ENCODE measurements around the gene ANKRD33B.

Gene ANKRD33B

DNA sequence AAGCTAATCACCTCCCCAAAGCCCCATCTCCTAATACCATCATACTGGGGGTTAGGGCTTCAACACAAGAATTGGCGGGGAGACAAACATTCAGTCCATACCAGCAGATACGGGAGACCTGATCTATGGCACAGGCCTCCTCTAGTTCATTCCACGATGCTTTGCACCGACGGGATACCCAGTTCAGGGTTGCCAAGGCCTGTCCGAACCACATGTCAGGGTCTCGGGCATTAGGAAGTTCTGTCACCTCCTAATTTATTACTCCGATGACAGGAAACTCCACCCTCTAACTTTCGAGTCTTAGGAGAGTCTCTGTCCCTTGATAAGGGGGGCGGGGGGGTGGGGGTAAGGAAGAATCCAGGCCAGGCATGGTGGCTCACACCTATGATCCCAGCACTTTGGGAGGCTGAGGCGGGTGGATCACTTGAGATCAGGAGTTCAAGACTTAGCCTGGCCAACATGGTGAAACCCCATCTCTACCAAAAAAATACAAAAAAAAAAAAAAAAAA is 23.8 kb upstream of the ANKRD33B start:
- Histone ChIP-seq H3K27me3 (ENCODE audit: insufficient read depth, low read length, poor library complexity) (no peaks in the 10 kb centered on the region), H3K9me3 (ENCODE audit: insufficient read depth, low read length, severe bottlenecking) (no peaks in the 10 kb centered on the region), H3K9ac (ENCODE audit: low read depth, low read length) (no peak overlapping the region), H3K79me2 (ENCODE audit: insufficient read depth, low read length) (no peaks in the 10 kb centered on the region), H3K4me2 (ENCODE audit: insufficient read depth, low read length) (no peak overlapping the region), H3K4me1 (ENCODE audit: insufficient read depth, low read length) (no peaks in the 10 kb centered on the region), H3K4me3 (ENCODE audit: low read depth in 1 of 2, low read length in 2 of 2) (no peak overlapping the region), H3K36me3 (ENCODE audit: insufficient read depth, low read length) (no peaks in the 10 kb centered on the region), H4K20me1 (ENCODE audit: insufficient read depth, low read length) (no peaks in the 10 kb centered on the region), H3K27ac (ENCODE audit: low read length) (no peak overlapping the region), H2AFZ (ENCODE audit: low read depth, low read length) (no peak overlapping the region)
- ATAC-seq (ENCODE audit: insufficient read depth, low read depth) (no peak), DNase-seq (no peak)
- TF ChIP-seq EZH2 (IDR thresholded peaks at IDR 0.05; ENCODE audit: borderline replicate concordance, low read depth, low read length, severe bottlenecking): no peak
- TF ChIP-seq, protein P1, sequence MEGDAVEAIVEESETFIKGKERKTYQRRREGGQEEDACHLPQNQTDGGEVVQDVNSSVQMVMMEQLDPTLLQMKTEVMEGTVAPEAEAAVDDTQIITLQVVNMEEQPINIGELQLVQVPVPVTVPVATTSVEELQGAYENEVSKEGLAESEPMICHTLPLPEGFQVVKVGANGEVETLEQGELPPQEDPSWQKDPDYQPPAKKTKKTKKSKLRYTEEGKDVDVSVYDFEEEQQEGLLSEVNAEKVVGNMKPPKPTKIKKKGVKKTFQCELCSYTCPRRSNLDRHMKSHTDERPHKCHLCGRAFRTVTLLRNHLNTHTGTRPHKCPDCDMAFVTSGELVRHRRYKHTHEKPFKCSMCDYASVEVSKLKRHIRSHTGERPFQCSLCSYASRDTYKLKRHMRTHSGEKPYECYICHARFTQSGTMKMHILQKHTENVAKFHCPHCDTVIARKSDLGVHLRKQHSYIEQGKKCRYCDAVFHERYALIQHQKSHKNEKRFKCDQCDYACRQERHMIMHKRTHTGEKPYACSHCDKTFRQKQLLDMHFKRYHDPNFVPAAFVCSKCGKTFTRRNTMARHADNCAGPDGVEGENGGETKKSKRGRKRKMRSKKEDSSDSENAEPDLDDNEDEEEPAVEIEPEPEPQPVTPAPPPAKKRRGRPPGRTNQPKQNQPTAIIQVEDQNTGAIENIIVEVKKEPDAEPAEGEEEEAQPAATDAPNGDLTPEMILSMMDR (IDR thresholded peaks at IDR 0.05; ENCODE audit: borderline replicate concordance, extremely low read depth, low read length, poor library complexity, severe bottlenecking): no peak

DNA sequence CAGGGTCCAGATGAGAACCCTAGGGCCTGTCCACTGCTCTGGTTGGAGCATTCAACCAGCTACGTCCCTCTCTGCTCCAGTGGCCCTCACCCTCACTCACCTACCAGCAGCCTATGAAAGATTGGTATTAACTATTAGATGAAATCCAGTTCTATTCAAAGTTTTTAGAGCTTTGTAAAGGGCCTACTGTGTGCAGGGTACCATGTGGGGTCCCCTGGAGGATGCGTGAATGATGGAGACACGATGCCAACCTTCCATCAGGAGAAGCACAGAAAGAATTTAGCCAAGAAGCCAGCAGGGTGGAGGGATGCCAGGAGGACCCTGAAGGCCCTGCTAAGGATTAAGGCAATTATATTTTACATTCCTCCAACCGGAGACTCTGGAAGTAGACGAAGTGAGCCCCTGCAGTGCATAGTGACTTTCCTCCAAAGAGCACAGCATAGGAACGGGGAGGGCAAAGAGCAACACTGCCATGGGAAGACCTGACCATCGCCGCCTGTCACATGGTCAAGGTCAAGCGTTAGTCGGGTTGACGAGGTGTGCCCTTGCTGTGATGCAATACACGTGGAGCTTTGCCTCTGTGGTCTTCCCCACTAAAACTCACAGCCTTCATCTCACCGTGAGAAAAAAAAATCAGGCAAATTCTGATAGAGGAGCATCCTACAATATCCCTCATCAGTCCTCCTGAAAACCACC is 22.8 kb upstream of the ANKRD33B start:
- Histone ChIP-seq H3K4me2 (ENCODE audit: insufficient read depth, low read length) (no peak overlapping the region), H3K27ac (ENCODE audit: low read length) (no peak overlapping the region), H3K79me2 (ENCODE audit: insufficient read depth, low read length) (no peaks in the 10 kb centered on the region), H3K4me3 (ENCODE audit: low read depth in 1 of 2, low read length in 2 of 2) (no peak overlapping the region), H3K36me3 (ENCODE audit: insufficient read depth, low read length) (no peaks in the 10 kb centered on the region), H2AFZ (ENCODE audit: low read depth, low read length) (no peak overlapping the region), H3K4me1 (ENCODE audit: insufficient read depth, low read length) (no peaks in the 10 kb centered on the region), H3K9ac (ENCODE audit: low read depth, low read length) (no peak overlapping the region), H4K20me1 (ENCODE audit: insufficient read depth, low read length) (no peaks in the 10 kb centered on the region), H3K9me3 (ENCODE audit: insufficient read depth, low read length, severe bottlenecking) (no peaks in the 10 kb centered on the region), H3K27me3 (ENCODE audit: insufficient read depth, low read length, poor library complexity) (no peaks in the 10 kb centered on the region)
- TF ChIP-seq, protein P1 (IDR thresholded peaks at IDR 0.05; ENCODE audit: borderline replicate concordance, extremely low read depth, low read length, poor library complexity, severe bottlenecking): no peak
- TF ChIP-seq EZH2 (IDR thresholded peaks at IDR 0.05; ENCODE audit: borderline replicate concordance, low read depth, low read length, severe bottlenecking): no peak
- DNase-seq (no peak), ATAC-seq (ENCODE audit: insufficient read depth, low read depth) (no peak)

DNA sequence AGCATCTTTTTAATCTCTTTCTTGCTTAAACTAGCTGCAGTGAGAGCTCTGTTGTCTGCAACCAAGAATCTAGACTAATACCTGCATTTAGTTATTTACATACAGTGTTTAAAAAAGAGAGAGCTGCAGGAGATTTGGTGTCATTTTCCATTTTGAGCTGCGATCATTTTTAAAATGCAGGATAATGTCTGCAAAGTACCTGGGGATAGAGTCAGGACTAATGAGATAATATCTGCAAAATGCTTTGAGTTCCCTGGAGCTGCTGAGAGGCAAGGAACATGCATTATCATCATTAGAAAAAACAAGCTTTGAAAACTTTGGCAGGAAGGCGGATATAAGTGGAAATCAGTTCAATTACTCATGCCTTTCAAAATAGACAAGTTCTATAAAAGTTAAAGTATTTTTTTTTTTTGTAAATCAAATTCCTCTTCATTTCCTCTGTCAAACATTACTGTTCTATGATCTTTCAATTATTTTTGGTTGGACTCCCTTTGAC is 21.8 kb upstream of the ANKRD33B start:
- no peak overlapping the region for H3K27ac ChIP-seq (ENCODE audit: low read length)
- no peak for DNase-seq
- H3K4me1 ChIP-seq (ENCODE audit: insufficient read depth, low read length): no peaks in the 10 kb centered on the region
- H3K4me3 ChIP-seq (ENCODE audit: low read depth in 1 of 2, low read length in 2 of 2): no peak overlapping the region
- H3K27me3 ChIP-seq (ENCODE audit: insufficient read depth, low read length, poor library complexity): no peaks in the 10 kb centered on the region
- H3K36me3 ChIP-seq (ENCODE audit: insufficient read depth, low read length): no peaks in the 10 kb centered on the region
- TF ChIP-seq EZH2 (IDR thresholded peaks at IDR 0.05; ENCODE audit: borderline replicate concordance, low read depth, low read length, severe bottlenecking): no peak
- TF ChIP-seq, protein P1 (IDR thresholded peaks at IDR 0.05; ENCODE audit: borderline replicate concordance, extremely low read depth, low read length, poor library complexity, severe bottlenecking): no peak
- H3K79me2 ChIP-seq (ENCODE audit: insufficient read depth, low read length): no peaks in the 10 kb centered on the region
- H3K9me3 ChIP-seq (ENCODE audit: insufficient read depth, low read length, severe bottlenecking): no peaks in the 10 kb centered on the region
- H4K20me1 ChIP-seq (ENCODE audit: insufficient read depth, low read length): no peaks in the 10 kb centered on the region
- no peak for ATAC-seq (ENCODE audit: insufficient read depth, low read depth)
- no peak overlapping the region for H3K9ac ChIP-seq (ENCODE audit: low read depth, low read length)
- no peak overlapping the region for H3K4me2 ChIP-seq (ENCODE audit: insufficient read depth, low read length)
- H2AFZ ChIP-seq (ENCODE audit: low read depth, low read length): no peak overlapping the region

All from DND-41 (cell line).